DOHH2 (cell line): ENCODE measurements around the gene TDRD12.

ENCODE experiments used
- H3F3A ChIP-seq: fragments of 200-600 bp; sonication (generic), shearing (Covaris generic); 2 replicates; pipeline ENCODE4 v1.6.0; 2016; ENCODE audit warnings: antibody characterized with exemption, mild to moderate bottlenecking; ENCODE audit not compliant: control insufficient read depth, insufficient read depth
- H3K27ac ChIP-seq: fragments of 200-600 bp; sonication (generic); 2 replicates; pipeline ENCODE4 v1.5.1; 2014; ENCODE audit warnings: low read depth, mild to moderate bottlenecking, low read length, moderate library complexity
- H3K27me3 ChIP-seq: fragments of 200-600 bp; sonication (generic); 2 replicates; pipeline ENCODE4 v1.6.1; 2014; ENCODE audit warnings: mild to moderate bottlenecking, low read length, mixed read lengths; ENCODE audit not compliant: control insufficient read depth
- H3K36me3 ChIP-seq: fragments of 200-600 bp; sonication (generic); 2 replicates; pipeline ENCODE4 v1.6.1; 2014; ENCODE audit warnings: mild to moderate bottlenecking, low read length, moderate library complexity, mixed read lengths; ENCODE audit not compliant: control insufficient read depth
- H3K4me1 ChIP-seq: fragments of 200-600 bp; sonication (generic); 2 replicates; pipeline ENCODE4 v1.6.1; 2014; ENCODE audit warnings: mild to moderate bottlenecking, low read length, mixed read lengths; ENCODE audit not compliant: control insufficient read depth
- H3K4me2 ChIP-seq: fragments of 200-600 bp; sonication (generic); 2 replicates; pipeline ENCODE4 v1.6.0; 2014; ENCODE audit warnings: mild to moderate bottlenecking, low read length, moderate library complexity
- H3K4me3 ChIP-seq: fragments of 200-600 bp; sonication (generic); 2 replicates; pipeline ENCODE4 v1.5.1; 2014; ENCODE audit warnings: mild to moderate bottlenecking, low read length, mixed read lengths
- H3K79me2 ChIP-seq: fragments of 200-600 bp; sonication (generic); 2 replicates; pipeline ENCODE4 v1.6.1; 2014; ENCODE audit warnings: mild to moderate bottlenecking, low read length, mixed read lengths; ENCODE audit not compliant: control insufficient read depth
- H3K9me2 ChIP-seq: fragments of 200-600 bp; sonication (generic); replicated peaks from 2 replicates; pipeline ENCODE4 v1.6.1; 2014; ENCODE audit warnings: mild to moderate bottlenecking, low read length, mixed read lengths; ENCODE audit not compliant: control insufficient read depth
- H3K9me3 ChIP-seq: fragments of 200-600 bp; sonication (generic); 2 replicates; pipeline ENCODE4 v1.6.1; 2014; ENCODE audit warnings: antibody characterized with exemption, low read length, mixed read lengths; ENCODE audit not compliant: control insufficient read depth, insufficient read depth
- H4K20me1 ChIP-seq: fragments of 200-600 bp; sonication (generic); 2 replicates; pipeline ENCODE4 v1.6.0; 2014; ENCODE audit warnings: low read depth, mild to moderate bottlenecking, antibody characterized with exemption, low read length, moderate library complexity; ENCODE audit not compliant: control insufficient read depth, insufficient read depth
- CTCF ChIP-seq: fragments of 200-600 bp; sonication (generic); IDR thresholded peaks from one replicate; pipeline ENCODE4 v1.5.1; 2014; ENCODE audit warnings: antibody characterized with exemption, mild to moderate bottlenecking, low read depth, low read length; ENCODE audit not compliant: poor library complexity, severe bottlenecking
- EZH2phosphoT487 ChIP-seq: fragments of 200-600 bp; sonication (generic); IDR thresholded peaks from 2 replicates; pipeline ENCODE4 v1.6.1; 2017; ENCODE audit warnings: borderline replicate concordance, mild to moderate bottlenecking, antibody characterized with exemption, low read length, moderate library complexity, mixed read lengths

The TDRD12 gene

GRCh38 chr19:32688311-32688710 is 31.3 kb upstream of the TDRD12 start:
- 0 out of 2 replicates have a peak, but pooled peaks cover 4% of the 10 kb centered on the region for H3F3A ChIP-seq
- peaks cover 6% of the 10 kb centered on the region; the same call in 1 of the 2 replicates for H3K9me3 ChIP-seq
- no peaks in the 10 kb centered on the region for H3K27me3 ChIP-seq
- TF ChIP-seq EZH2phosphoT487 (no peak), CTCF (no peak)
- no peak overlapping the region for H3K4me2 ChIP-seq
- no peak overlapping the region for H3K4me3 ChIP-seq
- H3K9me2 ChIP-seq = no peaks in the 10 kb centered on the region
- no peaks in the 10 kb centered on the region for H4K20me1 ChIP-seq
- no peak overlapping the region for H3K27ac ChIP-seq
- peaks cover 10% of the 10 kb centered on the region for H3K36me3 ChIP-seq
- H3K4me1 ChIP-seq = peaks cover 27% of the 10 kb centered on the region
- peaks cover 27% of the 10 kb centered on the region for H3K79me2 ChIP-seq

GRCh38 chr19:32691291-32691951 is 28.1 kb upstream of the TDRD12 start, which contains the start of gene NUDT19:
NUDT19 (plus strand) TSS chr19:32691821; CDS start chr19:32691961, 140 bp downstream.
- Histone ChIP-seq H3K27me3 (no peaks in the 10 kb centered on the region), H3K4me2 (peak within 1 kb of the TSS; percentile 98), H3K9me2 (no peaks in the 10 kb centered on the region), H3K4me1 (peaks cover 37% of the 10 kb centered on the region), H3K27ac (peak within 1 kb of the TSS; percentile 50), H3K4me3 (peak within 1 kb of the TSS; percentile 99), H4K20me1 (no peaks in the 10 kb centered on the region), H3K36me3 (peaks cover 36% of the 10 kb centered on the region), H3K79me2 (peaks cover 58% of the 10 kb centered on the region), H3F3A (0 out of 2 replicates have a peak, but pooled peaks cover 4% of the 10 kb centered on the region), H3K9me3 (peaks cover 8% of the 10 kb centered on the region; the same call in 1 of the 2 replicates)
- TF ChIP-seq EZH2phosphoT487 = no peak
- TF ChIP-seq CTCF = no peak

GRCh38 chr19:32691952-32692726 is 27.4 kb upstream of the TDRD12 start:
- H3K36me3 ChIP-seq = peaks cover 42% of the 10 kb centered on the region
- H3K27me3 ChIP-seq = no peaks in the 10 kb centered on the region
- peak overlapping the region; percentile 99 for H3K4me3 ChIP-seq
- no peaks in the 10 kb centered on the region for H3K9me2 ChIP-seq
- peaks cover 8% of the 10 kb centered on the region; the same call in 1 of the 2 replicates for H3K9me3 ChIP-seq
- no peaks in the 10 kb centered on the region for H4K20me1 ChIP-seq
- peak overlapping the region; percentile 50 for H3K27ac ChIP-seq
- H3K79me2 ChIP-seq = peaks cover 65% of the 10 kb centered on the region
- TF ChIP-seq CTCF (no peak), EZH2phosphoT487 (no peak)
- H3K4me1 ChIP-seq = peaks cover 37% of the 10 kb centered on the region
- peak overlapping the region; percentile 98 for H3K4me2 ChIP-seq
- 0 out of 2 replicates have a peak, but pooled peaks cover 4% of the 10 kb centered on the region for H3F3A ChIP-seq
